GM10847 (cell line): ENCODE measurements around the gene MEGF6.

Experiments used
- POLR2A ChIP-seq: IDR thresholded peaks from 2 replicates; pipeline ENCODE4 v1.6.1; 2011; ENCODE audit not compliant: insufficient read length; ENCODE audit errors: extremely low read depth

The MEGF6 gene

GRCh38 chr1:3636531-3636930 is 25.2 kb upstream of the MEGF6 start:
- no peak for TF ChIP-seq POLR2A

- TF ChIP-seq POLR2A = no peak
These were observed 24.8 kb upstream of the MEGF6 start for GRCh38 chr1:3636080-3636479.

- no peak for TF ChIP-seq POLR2A
These were observed 22.9 kb upstream of the MEGF6 start for GRCh38 chr1:3634059-3634800.

- TF ChIP-seq POLR2A = no peak
These were observed 22.2 kb upstream of the MEGF6 start for GRCh38 chr1:3633344-3634058.

GRCh38 chr1:3632716-3633343 is 21.5 kb upstream of the MEGF6 start:
- TF ChIP-seq POLR2A = no peak

GRCh38 chr1:3632298-3632697 is 21.0 kb upstream of the MEGF6 start:
- no peak for TF ChIP-seq POLR2A

GRCh38 chr1:3631320-3632260 is 20.3 kb upstream of the MEGF6 start:
- TF ChIP-seq POLR2A = no peak

GRCh38 chr1:3630914-3631313 is 19.6 kb upstream of the MEGF6 start:
- TF ChIP-seq POLR2A = no peak

GRCh38 chr1:3630161-3630611 is 18.9 kb upstream of the MEGF6 start:
- TF ChIP-seq POLR2A = no peak

GRCh38 chr1:3629561-3630160 is 18.4 kb upstream of the MEGF6 start:
- no peak for TF ChIP-seq POLR2A

GRCh38 chr1:3628445-3628844 is 17.1 kb upstream of the MEGF6 start:
- TF ChIP-seq POLR2A = no peak

GRCh38 chr1:3627515-3628253 is 16.4 kb upstream of the MEGF6 start:
- TF ChIP-seq POLR2A = no peak

GRCh38 chr1:3626025-3626424 is 14.7 kb upstream of the MEGF6 start:
- TF ChIP-seq POLR2A = no peak
